22Rv1 (cell line): Measurements from ENCODE around the gene RASL12.

Experiments
- CTCF ChIP-seq: fragments of 450-650 bp; IDR thresholded peaks from 2 replicates; pipeline ENCODE4 v1.5.1; 2017; ENCODE audit warnings: mild to moderate bottlenecking
- ZFX ChIP-seq: fragments of 450-650 bp; IDR thresholded peaks from 2 replicates; pipeline ENCODE4 v1.6.1; 2017; ENCODE audit warnings: antibody characterized with exemption, borderline replicate concordance

GRCh38 chr15:65094294-65094995, 26.7 kb upstream of the RASL12 start:
- TF ChIP-seq CTCF (no peak), ZFX (no peak)
